Lower lobe of right lung (tissue), 2 donors: Measurements from ENCODE around the gene PHF13. TPM values are rescaled to one million over a fixed set of nuclear protein-coding genes. Genes with fewer than 3 reads are reported as not detected.
A peak's percentile ranks its signal among the peaks of the same experiment; 100 is the strongest.

Experiments used
- ATAC-seq, 2 donors: fragments of 200-7000 bp; cut with Tn5 transposase; one replicate each; pipeline ENCODE4 v1.9.1; 2020 to 2022; ENCODE audit warnings: mild to moderate bottlenecking in 2 of 2, moderate library complexity in 2 of 2
- DNase-seq: peaks from one replicate; pipeline ENCODE4 v3.0.0-alpha.2; 2020
- H3K27ac ChIP-seq: fragments of 200-600 bp; one replicate; pipeline ENCODE4 v1.8.0; 2022
- H3K27me3 ChIP-seq: fragments of 200-600 bp; one replicate; pipeline ENCODE4 v1.8.0; 2022; ENCODE audit warnings: low read depth
- H3K36me3 ChIP-seq: fragments of 200-600 bp; one replicate; pipeline ENCODE4 v1.8.0; 2022; ENCODE audit warnings: mild to moderate bottlenecking
- H3K4me1 ChIP-seq: fragments of 200-600 bp; one replicate; pipeline ENCODE4 v1.8.0; 2022
- H3K4me3 ChIP-seq: fragments of 200-600 bp; one replicate; pipeline ENCODE4 v1.8.0; 2022; ENCODE audit warnings: mild to moderate bottlenecking
- H3K9me3 ChIP-seq: fragments of 200-600 bp; one replicate; pipeline ENCODE4 v1.8.0; 2022
- CTCF ChIP-seq: fragments of 200-600 bp; IDR thresholded peaks from one replicate; pipeline ENCODE4 v1.8.0; 2022; ENCODE audit warnings: antibody characterized with exemption, mild to moderate bottlenecking
- intact Hi-C: fragments of 100-400 bp; cut with DNase I; formaldehyde crosslinking; loops from one replicate; pipeline ENCODE4 v1.11.0; 2022
- total RNA-seq: library from RNA; stranded (reverse); fragmentation: NEBNext Ultra II Directional; extraction: Animal tissue kit (Norgen Biotek cat#: 25700); gene quantifications from one replicate; pipeline ENCODE4 v1.2.1, GENCODE V29; 2021
- donor health status: DM: no; HTN: yes; CAD: no; lungs with severe emphysema.

Gene PHF13
- total RNA-seq, 1 donor from 2014 or later, result 10.2 TPM

GRCh38 chr1:6601923-6602668, 11.4 kb upstream of the PHF13 start:
- Histone ChIP-seq H3K27ac (peak overlapping the region; percentile 100), H3K4me1 (peaks cover 59% of the 10 kb centered on the region), H3K27me3 (no peaks in the 10 kb centered on the region), H3K36me3 (peaks cover 26% of the 10 kb centered on the region), H3K4me3 (peak overlapping the region; percentile 92), H3K9me3 (no peaks in the 10 kb centered on the region)
- ATAC-seq (peak; percentile 45 to 58), DNase-seq (peak; percentile 67)
- intact Hi-C loops, result no loop called here
- no peak for TF ChIP-seq CTCF

DNA sequence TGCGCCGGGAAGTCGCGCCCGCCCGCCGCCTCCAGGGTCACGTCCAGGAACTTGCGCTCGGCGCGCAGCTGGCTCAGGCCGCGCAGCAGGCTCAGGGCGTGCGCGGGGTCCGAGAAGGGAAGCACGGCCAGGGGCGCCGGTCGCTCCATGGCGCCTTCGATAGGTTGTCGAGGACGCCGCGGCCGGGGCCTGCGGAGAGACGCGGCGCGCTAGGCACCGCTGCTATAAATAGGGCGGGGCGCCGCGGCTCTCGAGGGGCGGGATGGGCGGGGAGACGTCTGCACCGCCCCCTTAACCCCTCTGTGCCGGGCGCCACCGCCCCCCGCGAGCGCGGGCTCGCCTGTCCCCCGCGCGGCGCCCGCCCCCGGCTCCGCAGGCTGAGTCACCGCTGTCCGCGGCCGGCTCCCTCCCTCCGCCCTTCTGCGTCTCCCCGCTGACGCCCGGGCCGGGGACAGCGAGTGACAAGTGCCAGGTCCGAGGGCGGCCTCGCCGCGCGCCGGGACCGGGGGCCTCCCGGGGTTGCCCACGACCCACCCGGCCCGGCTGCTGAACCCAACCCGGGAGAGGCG, 10.8 kb upstream of the PHF13 start, which contains the start of gene KLHL21:
Gene KLHL21 (minus strand): TSS at position 201 of the 569 bp plus-strand sequence. CDS start 52 bp downstream, at position 149.
- DNase-seq (peak; percentile 93), ATAC-seq (peak; percentile 90 to 91)
- TF ChIP-seq CTCF, result no peak
- H3K36me3 ChIP-seq, result peaks cover 19% of the 10 kb centered on the region
- H3K27ac ChIP-seq, result peak within 1 kb of the TSS; percentile 100
- peaks cover 53% of the 10 kb centered on the region for H3K4me1 ChIP-seq
- no peaks in the 10 kb centered on the region for H3K9me3 ChIP-seq
- peak within 1 kb of the TSS; percentile 92 for H3K4me3 ChIP-seq
- no peaks in the 10 kb centered on the region for H3K27me3 ChIP-seq
- intact Hi-C loops, result no loop called here

DNA sequence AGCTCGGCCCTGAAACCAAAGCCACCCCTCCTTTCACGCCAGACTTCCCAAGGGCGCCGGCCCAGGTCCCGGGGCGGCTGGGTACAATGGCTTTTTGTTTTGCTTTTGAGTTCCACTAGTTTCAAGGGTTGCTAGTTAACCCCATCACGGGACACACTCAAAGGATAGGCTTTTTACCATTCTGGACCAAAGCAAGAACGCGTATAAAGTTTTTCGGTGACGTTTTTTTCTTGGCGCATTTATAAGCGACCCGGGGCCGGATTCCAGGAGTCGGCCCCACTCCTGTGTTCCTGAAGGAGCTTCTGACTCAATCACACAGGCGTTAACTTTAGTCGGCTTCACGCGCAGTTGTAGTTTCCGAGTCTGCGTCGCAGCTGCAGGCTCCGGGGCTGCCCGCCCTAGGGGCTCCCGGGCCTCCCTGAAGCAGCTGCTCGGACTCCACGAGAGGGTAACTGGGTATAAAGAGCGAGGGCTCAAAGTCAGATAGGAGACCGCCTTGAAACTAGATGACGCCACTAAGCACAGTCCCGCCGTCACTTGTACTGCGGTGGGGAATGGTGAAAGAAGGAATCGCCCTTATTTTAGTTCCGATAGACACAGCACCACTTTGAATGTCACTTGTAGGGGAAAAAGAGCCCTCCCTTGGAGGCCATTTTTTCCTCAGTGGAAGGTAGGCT, 10.2 kb upstream of the PHF13 start:
- Histone ChIP-seq H3K27ac (peak overlapping the region; percentile 100), H3K4me3 (peak overlapping the region; percentile 92), H3K9me3 (no peaks in the 10 kb centered on the region), H3K36me3 (peaks cover 13% of the 10 kb centered on the region), H3K27me3 (no peaks in the 10 kb centered on the region), H3K4me1 (peaks cover 46% of the 10 kb centered on the region)
- intact Hi-C loops, result no loop called here
- TF ChIP-seq CTCF, result no peak
- peak; percentile 61 for DNase-seq
- peak; percentile 41 to 50 for ATAC-seq

DNA sequence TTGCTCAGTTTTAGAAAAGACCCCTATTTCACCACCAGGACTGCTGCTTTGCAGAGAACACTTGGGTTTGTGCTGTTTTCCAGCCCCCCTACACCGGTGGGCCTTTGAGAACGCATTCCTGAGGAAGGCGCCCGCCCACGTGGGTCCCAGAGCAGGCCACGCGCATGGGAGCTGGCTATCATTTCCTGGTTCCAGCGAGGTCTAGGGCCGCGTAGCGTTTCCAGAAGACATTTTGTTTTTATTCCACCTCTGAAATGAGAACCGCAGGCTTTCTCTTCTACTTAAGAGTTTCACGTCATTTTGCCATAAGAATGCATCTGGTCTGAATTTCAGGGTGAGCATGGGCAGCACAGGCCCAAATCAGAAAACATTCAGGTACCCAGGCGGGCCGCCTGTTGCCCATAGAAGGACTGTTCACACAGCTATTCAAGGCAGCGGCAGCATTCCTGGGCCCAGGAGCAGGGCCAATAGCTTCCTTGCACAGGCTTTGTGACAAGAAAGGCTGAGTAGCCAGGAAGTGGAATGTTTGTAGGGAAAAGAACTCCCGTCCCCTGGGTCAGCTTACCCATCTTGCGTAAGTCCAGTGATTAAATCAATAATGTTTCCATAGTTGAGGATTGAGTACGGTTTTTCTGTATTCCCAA, 9.5 kb upstream of the PHF13 start:
- TF ChIP-seq CTCF, result no peak
- no peaks in the 10 kb centered on the region for H3K27me3 ChIP-seq
- peak overlapping the region; percentile 92 for H3K4me3 ChIP-seq
- no peaks in the 10 kb centered on the region for H3K9me3 ChIP-seq
- peaks cover 40% of the 10 kb centered on the region for H3K4me1 ChIP-seq
- DNase-seq (peak; percentile 81), ATAC-seq (peak; percentile 18 to 36)
- peaks cover 6% of the 10 kb centered on the region for H3K36me3 ChIP-seq
- H3K27ac ChIP-seq, result peak overlapping the region; percentile 100
- intact Hi-C loops, result no loop called here

GRCh38 chr1:6612641-6613360, 730 bp upstream of the PHF13 start:
- Histone ChIP-seq H3K27ac (peak overlapping the region; percentile 91), H3K4me1 (peaks cover 9% of the 10 kb centered on the region), H3K4me3 (peak overlapping the region; percentile 83), H3K36me3 (peaks cover 2% of the 10 kb centered on the region), H3K9me3 (no peaks in the 10 kb centered on the region), H3K27me3 (no peaks in the 10 kb centered on the region)
- TF ChIP-seq CTCF, result no peak
- intact Hi-C loops, result no loop called here
- ATAC-seq, result peak; percentile 70 to 80
- peak; percentile 74 for DNase-seq
